ENCODE data around the gene UQCRC1.

Gene UQCRC1

DNA sequence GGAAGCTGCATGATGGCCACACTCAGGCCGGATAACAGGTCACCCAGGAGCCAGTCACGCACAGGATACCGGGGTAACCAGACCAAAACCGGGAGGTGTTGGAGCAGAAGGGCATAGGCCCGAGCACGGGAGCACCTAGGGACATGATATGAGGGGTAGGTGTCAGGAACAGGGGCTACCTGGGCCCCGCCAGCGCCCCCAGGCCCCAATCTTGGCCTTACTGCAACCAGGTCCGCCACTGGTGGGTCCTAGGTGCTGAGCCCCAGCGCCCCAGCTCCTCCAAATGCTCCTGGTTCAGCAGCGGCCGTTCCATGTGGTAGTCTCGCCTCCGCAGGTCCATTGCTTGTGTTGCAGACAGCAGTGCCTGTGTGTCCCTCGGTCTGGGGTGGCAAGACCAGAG lies 23.8 kb upstream of the UQCRC1 start:
- DNase-seq, result no peak

DNA sequence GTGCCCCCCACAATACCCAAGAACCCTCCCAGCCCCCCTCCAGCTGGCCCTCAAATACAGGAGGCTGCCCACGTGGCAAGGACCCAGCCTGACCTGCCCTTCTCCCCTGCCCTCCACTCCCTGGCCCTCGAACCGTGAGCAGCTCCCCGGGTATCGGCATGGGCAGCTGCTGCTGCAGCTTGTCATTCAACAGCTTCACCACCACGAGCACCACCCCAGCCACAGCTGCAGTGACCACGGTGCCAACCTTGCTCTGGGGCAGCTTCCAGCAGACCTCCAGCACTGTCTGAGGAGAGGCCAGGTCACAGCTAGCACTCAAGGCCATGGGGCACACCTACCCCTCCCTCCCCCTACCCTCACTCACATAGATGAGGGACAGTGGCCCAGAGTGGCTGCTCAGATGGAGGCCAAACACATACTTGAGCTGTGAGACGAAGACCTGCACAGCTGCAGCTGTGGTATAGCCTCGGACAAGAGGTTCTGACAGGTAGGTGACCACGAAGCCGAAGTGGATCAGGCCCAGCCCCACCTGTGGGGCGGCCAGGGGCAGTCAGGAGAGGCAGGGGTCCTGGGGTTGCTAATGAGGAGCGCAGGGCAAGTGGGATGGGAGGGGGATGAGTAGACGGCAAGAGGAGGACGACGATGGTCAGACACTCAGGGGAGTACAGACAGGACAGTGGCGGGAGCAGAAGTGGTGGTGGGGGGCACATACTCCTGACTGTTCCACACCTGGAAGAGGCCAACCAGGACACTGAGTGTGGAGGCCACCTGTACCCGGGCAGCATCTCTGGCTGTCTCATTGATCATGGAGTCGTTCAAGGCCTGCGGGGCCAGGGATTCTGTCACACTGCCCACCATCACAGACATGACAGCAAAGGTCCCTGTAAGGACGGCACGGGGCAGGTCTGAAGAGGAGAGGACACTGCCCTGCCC lies 22.3 kb upstream of the UQCRC1 start:
- no peak for DNase-seq

DNA sequence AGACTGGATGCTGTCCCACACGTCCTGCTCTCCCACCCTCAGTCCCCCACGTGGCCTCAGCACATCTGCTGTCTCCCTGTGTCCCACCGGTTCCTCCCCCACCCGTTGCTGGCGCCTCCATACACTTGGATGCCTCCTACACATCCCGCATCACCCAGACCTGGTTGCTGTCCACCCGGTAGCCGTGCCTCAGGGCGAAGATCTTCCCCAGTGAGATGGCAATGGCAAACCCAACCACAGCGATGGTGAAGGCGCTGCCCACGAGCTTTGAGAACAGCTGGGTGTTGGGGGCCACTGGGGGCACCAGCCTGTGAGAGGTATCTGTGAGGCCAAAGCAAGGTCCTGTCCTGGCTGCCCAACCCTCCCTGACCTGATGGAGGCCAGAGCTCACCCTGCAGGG lies 21.4 kb upstream of the UQCRC1 start:
- DNase-seq, result no peak

DNA sequence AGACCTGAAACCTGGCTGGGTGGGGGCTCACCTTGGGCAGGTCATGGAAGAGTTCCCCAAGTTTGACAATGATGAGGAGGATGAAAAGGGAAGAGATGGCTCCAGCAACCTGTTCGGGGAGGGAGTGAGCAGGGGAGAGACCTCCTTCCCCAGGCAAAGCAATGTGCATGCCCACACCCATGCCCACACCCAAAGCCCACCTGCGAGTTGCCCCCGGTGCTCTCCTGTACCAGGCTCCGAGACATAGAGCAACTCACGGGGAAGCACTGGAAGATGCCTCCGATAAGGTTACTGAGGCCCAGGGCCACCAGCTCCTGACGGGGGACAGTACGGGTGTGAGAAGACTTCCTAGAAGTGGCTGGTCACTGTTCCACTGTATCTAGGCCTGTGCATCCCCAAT lies 21.0 kb upstream of the UQCRC1 start:
- DNase-seq, result no peak

DNA sequence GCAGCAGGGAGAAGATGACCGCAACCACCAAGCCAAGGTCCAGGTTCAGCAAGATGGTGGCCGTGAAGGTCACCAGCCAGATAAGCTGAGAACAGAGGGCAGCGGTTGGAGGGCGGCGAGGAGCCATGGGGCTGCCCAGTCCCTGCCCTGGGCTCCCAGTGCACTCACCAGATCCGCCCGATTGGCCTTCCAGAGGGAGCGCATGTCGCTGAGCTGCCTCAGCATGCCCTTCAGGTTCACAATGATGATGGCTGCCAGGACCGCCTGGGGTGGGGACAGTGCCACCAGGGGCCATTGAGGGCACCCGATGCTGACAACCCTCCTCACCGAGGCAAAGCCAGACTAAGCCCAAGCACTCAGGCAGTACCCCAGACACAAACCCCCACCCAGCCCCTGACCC lies 20.4 kb upstream of the UQCRC1 start:
- no peak for DNase-seq

DNA sequence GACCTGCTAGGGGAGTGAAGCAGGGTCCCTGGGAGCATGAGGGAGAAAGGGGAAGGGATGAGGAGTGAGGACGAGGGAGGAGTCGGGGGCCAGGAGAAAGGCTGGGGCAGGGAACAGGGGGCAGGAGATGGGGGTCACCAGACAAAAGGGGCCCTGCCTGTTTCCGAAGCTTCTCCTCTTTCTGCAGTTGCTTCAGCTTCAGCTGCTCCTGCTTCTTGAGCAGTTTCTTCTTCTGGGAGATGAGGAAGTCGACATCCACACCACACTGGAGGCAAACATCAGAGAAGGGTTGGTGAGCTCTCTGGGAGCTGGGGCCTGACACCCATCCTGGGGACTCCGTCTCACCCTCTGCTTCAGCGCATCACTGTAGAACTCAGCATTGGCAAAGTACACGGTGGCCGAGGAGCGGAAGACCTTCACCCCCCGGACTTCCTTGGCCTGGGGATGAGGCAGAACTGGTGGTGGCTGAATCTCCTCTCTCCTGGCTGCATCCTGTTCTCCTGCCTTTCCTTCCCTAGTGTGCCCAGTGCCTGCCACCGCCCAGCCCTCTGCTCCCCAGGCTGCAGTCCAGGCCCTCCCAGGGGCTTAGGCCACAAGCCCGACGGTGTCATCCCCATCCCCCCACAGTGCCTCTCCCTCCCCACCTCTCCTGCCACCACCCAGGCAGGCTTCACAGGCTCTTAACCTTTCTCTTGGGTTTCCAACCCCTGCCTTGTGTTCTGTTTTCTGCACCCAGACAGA lies 19.0 kb upstream of the UQCRC1 start:
- no peak for DNase-seq

DNA sequence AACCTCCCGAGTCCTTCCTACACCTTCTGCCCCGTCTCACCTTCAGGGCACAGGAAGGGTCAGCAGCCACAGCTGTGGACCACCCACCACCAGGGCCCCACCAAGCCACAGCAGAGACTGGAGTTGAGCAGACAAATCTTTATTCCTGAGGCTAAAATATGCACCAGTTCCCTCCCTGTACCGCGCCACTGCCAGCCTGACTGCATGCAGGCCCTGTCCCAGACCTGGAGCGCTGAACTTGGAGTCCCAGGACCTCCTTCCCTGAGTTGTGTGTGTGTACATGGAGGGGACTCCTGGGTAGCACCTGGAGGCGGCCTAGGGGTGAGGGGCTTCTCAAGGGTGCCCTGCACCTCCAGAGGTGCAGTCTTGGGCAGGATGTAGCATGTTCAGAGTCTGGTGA lies 16.2 kb upstream of the UQCRC1 start:
- DNase-seq, result no peak

DNA sequence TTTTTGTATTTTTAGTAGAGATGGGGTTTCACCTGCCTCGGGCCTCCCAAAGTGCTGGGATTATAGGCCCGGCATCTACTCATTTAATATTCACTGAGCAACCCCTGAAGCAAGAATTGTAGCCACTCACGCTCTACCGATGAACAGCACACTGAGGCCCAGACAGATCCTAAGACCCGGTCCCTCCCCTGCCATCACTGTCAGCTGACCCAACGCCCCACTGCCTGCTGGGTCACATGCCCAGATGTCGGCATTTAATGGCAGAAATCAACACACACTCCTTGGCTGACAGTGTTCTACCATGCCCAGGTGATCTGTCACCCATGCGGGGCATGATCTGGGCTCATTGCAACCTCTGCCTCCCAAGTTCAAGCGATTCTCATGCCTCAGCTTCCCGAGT lies 15.3 kb upstream of the UQCRC1 start:
- DNase-seq, result no peak

DNA sequence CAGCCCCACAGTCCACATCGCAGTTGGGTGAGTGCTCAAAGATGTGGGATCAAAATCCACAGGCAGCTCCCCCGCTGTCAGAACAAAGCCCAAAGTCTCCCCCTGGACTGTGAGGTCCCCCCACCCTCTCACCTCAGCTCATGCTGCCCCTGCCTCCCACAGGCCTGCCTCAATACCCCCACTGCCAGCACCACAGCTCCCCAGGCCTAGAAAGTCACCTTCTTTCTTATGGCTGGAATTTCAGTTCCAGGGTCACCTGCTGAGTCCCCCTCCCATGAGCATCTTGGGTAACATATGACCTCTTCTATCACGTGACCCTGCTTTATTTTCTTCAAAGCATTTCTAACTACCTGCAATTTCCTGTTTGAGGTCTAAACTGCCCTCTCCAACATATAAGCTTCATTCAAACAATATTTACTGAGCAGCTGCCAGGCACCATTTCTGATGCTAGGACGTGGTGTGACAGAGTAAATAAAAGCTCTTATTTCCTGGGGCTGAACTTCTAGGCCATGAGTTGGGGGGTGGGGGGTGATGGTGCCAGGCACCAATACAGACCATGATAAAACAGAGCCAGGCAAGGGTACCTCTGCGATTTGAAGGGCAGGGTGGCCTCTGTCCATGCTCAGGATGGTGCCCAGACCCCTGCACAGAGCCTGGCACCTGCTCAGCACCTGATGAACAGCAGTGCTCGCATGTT lies 14.6 kb upstream of the UQCRC1 start:
- no peak for DNase-seq

DNA sequence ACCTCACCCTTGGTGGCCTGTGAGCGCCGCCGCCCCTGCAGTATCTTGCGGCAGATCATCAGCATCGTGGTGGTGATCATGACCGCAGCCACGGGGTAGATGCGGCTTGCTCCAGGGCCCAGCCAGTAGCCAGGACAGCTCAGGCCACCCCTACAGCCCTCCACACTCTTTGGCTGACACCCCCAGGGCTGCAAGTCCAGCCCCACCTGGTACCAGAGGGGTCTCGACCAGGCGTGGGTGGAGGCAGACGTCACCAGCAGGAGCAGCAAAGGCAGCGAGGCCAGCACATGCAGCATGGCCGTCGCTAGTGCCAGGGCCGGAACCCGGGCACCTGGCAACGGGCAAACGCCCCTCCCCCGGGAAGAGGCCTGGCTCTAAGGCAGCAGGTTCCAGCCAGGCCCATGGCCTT lies 12.0 kb upstream of the UQCRC1 start, which contains the start of gene TMEM89:
TMEM89 (minus strand) TSS at position 309 of the 409 bp plus-strand sequence; CDS start at position 296, 13 bp downstream.
- DNase-seq, result no peak

DNA sequence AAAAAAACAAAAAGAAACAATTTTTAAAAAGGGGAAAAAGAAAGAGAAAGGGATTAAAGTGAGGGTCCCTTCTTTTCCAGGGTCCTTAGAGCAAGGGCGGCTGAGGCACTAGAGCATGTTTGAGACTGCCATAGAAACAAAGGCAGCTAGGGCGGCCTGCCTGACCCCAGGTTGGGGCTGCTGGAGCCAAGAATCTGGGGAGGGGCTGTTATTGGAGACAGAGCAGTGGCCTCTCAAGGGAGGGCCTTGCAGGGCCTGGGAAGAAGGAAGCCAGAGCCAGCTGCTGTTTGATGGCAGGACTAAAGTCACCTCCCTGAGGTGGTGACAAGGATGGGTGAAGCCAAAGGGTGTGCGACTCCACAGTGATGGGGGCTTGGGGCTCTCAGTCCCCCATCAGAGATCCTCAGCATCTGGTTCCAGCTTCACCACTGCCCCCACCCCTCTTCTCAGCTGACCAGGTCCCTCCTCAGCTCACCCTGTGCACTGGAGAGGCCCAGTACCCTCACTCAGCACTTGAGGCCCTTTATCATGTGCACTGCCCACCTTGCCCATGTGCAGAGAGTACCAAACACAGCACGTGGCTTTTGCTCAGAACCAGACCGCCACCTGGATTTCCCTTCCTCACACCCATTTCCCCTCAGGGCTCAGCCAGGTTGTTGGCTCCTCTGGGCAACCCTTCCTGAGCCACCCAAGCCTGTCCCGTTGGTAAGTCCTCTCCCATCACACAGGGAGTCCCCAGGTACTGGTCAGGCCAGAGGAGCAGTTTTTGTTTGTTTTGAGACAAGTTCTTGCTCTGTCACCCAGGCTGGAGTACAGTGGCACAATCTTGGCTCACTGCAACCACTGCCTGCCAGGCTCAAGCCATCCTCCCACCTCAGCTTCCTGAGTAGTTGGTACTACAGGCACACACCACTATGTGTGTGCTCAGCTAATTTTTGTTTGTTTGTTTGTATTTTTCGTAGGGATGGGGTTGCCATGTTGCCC lies 10.4 kb upstream of the UQCRC1 start:
- DNase-seq, result no peak

DNA sequence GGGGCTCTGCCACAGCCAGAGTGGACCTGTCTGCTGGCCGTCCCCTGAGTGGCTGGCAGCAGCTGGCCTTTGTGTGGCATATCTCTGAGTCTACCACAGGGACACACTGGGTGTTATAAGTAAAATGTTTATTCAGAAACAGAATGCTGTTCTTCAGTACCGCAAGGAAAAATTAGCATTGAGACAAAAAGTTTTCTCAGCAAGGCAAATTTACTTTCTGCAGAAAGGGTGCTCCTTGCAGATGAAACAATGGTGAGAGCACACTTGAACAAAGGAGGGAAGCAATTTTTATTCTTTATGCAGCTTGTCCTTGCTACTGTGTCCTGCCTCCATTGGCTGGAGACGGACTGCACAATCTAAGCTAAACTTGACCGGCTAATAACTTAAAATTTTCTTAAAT lies 8.1 kb upstream of the UQCRC1 start:
- DNase-seq, result no peak

DNA sequence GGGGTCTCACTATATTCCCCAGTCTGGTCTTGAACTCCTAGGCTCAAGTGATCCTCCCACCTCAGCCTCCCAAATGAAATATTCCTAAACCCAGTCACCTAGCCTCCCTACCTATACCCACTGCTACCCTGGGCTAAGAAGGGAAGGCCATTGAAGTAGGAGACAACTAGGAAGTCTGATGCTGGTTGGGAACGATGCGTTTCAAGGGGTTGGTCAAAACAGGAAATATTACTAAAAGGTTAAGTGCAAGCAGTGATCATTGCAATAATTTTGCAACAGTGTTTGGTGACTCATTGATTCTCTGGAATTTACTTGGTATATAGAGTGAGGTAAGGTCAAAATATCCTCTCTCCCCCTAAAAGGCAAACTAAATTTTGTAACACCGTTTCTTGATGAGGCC lies 4.6 kb upstream of the UQCRC1 start:
- DNase-seq, result no peak

DNA sequence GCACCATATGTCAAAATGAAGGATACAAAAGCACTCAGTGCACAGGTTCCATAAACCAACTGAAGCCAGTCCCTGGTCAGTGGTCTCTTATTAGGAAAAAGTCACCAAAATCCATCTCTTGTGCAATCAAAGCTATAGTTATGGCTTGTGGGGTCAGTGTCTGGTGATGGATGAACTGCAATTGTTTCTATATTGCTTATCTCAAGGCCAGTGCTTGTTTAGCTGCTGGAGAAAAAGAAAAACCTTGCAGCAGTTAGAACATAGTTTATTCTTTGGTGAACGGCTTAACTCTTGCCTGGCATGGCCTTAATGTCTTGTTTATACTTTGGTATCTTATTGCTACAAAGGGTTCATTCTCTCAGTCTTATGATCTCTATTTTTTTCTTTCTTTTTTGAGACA lies 2.9 kb upstream of the UQCRC1 start:
- DNase-seq, result no peak

DNA sequence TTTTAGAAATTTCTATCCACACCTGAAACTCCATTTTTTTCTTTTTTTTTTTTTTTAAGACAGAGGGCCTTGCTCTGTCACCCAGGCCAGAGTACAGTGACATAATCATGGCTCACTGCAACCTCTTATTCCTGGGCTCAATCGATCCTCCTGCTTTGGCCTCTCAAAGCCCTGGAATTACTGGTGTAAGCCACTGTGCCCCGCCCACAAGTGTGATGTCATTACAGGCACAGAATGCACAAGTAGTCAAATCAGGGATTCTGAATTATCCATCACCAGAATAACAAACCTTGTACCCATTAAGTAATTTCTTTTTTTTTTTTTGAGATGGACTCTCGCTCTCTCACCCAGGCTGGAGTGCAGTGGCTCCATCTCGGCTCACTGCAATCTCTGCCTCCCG lies 1.9 kb downstream of the UQCRC1 start:
- no peak for DNase-seq

DNA sequence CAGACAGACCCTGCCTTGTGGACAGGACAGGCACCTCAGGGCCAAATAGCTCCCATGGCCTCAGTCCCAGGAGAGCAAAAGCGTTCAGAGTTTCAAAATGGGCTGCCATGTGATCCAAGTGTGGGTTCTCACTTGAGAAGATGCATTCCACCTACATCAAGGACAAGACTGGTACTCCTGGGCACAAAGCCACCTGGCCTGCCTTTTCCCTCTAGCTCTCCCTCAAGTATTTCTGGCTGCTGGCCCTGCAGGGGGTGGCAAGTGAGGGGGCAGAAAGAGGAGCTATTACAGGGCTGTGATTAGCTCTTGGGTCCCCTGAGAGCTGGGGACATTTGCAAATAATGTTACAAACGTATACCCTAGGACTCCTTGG lies 7.8 kb downstream of the UQCRC1 start:
- no peak for DNase-seq

DNA sequence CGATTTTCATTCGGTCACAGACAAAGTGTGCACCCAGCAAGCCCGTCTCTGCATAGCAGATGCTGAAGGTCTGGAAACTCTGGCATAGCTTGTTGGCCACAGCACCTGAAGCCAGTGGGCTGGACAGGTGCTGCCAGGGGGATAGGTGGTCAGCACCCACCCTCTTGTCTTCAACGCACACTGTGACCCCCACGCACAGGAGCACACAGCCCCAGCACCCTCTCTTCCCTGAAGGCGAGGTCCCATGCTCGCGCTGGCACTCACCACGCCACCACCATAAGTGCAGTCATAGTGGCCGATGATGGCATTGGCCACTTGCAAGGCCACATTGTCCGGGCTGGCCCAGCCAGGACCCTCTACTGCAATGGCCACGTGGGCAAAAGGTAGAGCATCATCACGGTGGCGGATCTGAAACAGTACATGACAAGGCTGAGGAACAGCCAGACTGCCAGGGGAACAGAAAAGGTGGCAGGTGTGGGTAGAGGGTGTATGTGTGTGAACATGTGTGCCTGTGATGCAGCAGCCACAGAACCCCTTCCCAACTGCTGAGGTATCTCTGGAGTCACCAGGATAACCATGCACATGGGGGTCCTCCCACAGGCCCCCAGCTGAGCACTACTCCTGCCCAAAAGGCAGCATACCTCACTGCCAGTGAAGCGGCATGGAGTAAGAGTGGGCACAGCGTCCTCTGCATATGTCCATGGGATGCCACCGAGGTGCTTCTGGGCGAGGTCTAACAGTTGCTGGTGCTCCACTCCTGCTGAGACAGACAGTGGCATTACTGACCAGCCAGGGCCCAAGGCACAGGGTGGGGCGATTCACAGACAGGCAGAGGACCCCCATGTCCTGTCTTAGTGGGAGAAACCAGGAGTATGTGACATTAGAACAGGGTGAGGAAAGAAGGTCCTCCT lies 8.5 kb downstream of the UQCRC1 start:
- DNase-seq, result no peak

DNA sequence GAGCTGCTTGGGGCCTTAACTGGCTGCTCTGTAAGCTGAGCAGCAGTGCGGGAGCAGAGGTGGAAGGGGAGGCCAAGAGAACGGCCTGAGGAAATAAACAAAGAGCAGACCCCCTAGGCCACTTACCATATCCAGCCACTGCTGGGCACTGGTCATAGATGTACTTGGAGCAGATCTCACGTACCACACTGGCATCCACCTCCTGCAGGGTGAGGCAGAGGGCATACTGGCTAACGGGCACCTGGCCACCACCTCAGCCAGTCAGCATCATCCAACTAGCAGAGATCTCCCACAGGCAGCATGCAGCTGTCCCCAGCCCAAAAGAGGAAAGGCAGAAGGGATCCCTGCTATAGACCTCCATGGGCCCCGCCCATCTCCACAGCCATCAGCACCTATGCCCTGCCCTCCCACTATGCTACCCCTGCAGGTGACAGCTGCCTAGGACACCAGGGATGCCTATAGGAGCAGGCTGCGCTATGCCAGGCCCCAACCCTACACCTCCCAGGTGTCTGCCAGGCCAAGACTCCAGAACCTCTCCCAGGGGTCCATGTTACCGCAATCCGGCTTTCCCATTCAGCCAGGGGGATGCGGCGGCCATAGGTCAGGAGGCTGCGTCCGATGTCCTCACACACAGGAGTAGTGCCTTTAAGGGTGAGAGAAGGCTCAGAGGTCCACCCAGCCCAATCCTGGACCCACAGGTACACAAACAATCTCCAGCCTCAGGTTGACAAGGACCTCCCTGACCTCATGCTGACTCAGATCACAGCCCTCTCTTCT lies 9.7 kb downstream of the UQCRC1 start:
- DNase-seq, result no peak

DNA sequence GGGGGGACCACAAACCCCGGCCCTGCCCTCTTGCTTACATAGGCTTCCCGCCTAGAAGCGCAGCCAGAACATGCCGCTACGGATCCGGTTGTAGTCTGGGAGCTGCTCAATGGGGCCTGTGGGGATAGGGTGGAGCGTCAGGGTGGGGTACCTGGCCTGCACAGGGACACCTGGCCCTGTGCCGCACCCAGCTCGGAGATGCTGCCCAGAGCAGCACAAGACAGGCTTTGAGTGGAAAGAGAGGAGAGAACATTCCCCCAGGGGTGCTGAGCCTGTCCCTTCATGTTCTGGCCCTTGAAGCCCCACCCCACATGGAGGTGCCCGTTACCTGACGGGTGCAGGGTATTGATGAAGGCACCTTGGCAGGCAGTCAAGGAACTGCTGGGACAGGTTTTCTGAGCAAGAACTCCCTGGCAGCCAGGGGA lies 10.4 kb downstream of the UQCRC1 start:
- DNase-seq, result no peak

DNA sequence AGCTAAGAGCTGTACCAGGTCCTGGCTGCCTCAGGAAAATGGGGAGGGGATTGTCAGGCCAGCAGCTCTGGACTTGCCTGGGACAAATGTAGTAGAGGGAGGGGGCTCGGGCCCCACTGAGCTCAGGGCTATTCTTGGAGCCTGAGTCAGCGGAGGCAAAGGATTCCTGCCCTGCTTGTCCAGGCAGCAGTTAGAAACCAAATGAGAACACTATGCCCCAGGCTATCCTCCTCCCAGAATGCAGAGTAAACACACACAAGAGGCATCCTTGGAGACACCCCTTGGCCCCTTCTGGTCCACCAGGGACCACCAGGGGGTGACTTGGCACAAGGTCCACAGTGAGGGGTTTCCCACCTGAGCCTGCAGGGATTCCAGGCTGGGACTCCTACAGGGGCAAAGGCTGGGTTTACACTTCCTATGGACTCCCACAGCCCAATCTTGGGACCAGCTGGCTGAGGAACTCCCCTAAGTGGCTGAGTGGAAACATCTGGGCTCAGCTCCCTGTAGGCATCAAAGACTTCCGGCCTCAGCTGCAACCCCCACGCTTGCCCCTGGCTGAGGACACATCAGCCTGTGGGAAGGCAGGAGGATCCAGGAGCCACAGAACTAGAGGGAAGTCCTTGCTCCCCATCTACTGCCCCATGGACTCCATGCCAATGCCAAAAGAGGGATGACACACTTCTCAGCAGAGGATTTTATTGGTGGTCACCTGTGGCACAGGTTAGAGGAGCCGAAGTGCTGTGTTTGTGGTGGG lies 10.9 kb downstream of the UQCRC1 start:
- no peak for DNase-seq
